GM23338 (cell line): ENCODE measurements around the gene AOC3. TPM values are rescaled to one million over a fixed set of nuclear protein-coding genes. Genes with fewer than 3 reads are reported as not detected.
A peak's percentile ranks its signal among the peaks of the same experiment; 100 is the strongest.

Experiments
- ATAC-seq: fragments of 200-7000 bp; cut with Tn5 transposase; 3 replicates; pipeline ENCODE4 v1.9.1; 2020
- DNase-seq: peaks from one replicate; pipeline ENCODE4 v3.0.0-alpha.2; 2015; ENCODE audit warnings: low spot score
- H2AFZ ChIP-seq: fragments of 200-600 bp; sonication (generic); 2 replicates; pipeline ENCODE4 v1.8.0; 2016; ENCODE audit warnings: antibody characterized with exemption, mild to moderate bottlenecking, moderate library complexity
- H3F3A ChIP-seq: fragments of 200-600 bp; sonication (generic); replicated peaks from 2 replicates; pipeline ENCODE4 v1.8.0; 2017; ENCODE audit warnings: antibody characterized with exemption, mixed run types, low read depth
- H3K27ac ChIP-seq: fragments of 200-600 bp; sonication (generic); 2 replicates; pipeline ENCODE4 v1.6.1; 2016; ENCODE audit warnings: low read depth
- H3K27me3 ChIP-seq: fragments of 200-600 bp; sonication (generic); 2 replicates; pipeline ENCODE4 v1.8.0; 2016; ENCODE audit warnings: mild to moderate bottlenecking, mixed run types, moderate library complexity; ENCODE audit not compliant: insufficient read depth
- H3K36me3 ChIP-seq: fragments of 200-600 bp; sonication (generic); 2 replicates; pipeline ENCODE4 v1.8.0; 2016; ENCODE audit warnings: mild to moderate bottlenecking; ENCODE audit not compliant: insufficient read depth
- H3K4me1 ChIP-seq: fragments of 200-600 bp; sonication (generic); 2 replicates; pipeline ENCODE4 v1.8.0; 2016; ENCODE audit warnings: mild to moderate bottlenecking, moderate library complexity; ENCODE audit not compliant: insufficient read depth
- H3K4me2 ChIP-seq: fragments of 200-600 bp; sonication (generic); 2 replicates; pipeline ENCODE4 v1.7.1; 2017; ENCODE audit warnings: mixed run types
- H3K4me3 ChIP-seq: fragments of 200-600 bp; sonication (generic); 2 replicates; pipeline ENCODE4 v1.6.1; 2016; ENCODE audit warnings: mixed run types
- H3K79me2 ChIP-seq: fragments of 200-600 bp; sonication (generic); replicated peaks from 2 replicates; pipeline ENCODE4 v1.8.0; 2017; ENCODE audit warnings: mild to moderate bottlenecking; ENCODE audit not compliant: insufficient read depth
- H3K9me2 ChIP-seq: fragments of 200-600 bp; sonication (generic); 2 replicates; pipeline ENCODE4 v1.8.0; 2017; ENCODE audit not compliant: insufficient read depth
- H4K20me1 ChIP-seq: fragments of 200-600 bp; sonication (generic); replicated peaks from 2 replicates; pipeline ENCODE4 v1.8.0; 2017; ENCODE audit warnings: mild to moderate bottlenecking; ENCODE audit not compliant: insufficient read depth
- H3K27ac Mint-ChIP-seq: 2 replicates; pipeline ENCODE4 v1.8.0; 2020; ENCODE audit warnings: inconsistent platforms, mild to moderate bottlenecking, moderate library complexity, mixed read lengths
- H3K27me3 Mint-ChIP-seq: 3 replicates; pipeline ENCODE4 v1.8.0; 2022; ENCODE audit warnings: low read depth, mild to moderate bottlenecking, moderate library complexity, mixed read lengths, inconsistent platforms; ENCODE audit not compliant: insufficient read depth, poor library complexity
- H3K36me3 Mint-ChIP-seq: 3 replicates; pipeline ENCODE4 v1.8.0; 2021; ENCODE audit warnings: low read depth, mild to moderate bottlenecking, inconsistent platforms, moderate library complexity, mixed read lengths
- H3K4me1 Mint-ChIP-seq: 3 replicates; pipeline ENCODE4 v1.8.0; 2020; ENCODE audit warnings: mild to moderate bottlenecking, inconsistent platforms, mixed read lengths
- H3K4me3 Mint-ChIP-seq: 3 replicates; pipeline ENCODE4 v1.8.0; 2021; ENCODE audit warnings: moderate library complexity, mild to moderate bottlenecking, inconsistent platforms, mixed read lengths
- H3K9me3 Mint-ChIP-seq: 3 replicates; pipeline ENCODE4 v1.8.0; 2020; ENCODE audit warnings: moderate library complexity, mild to moderate bottlenecking, inconsistent platforms, mixed read lengths
- CTCF ChIP-seq, 2 experiments: fragments of 200-600 bp in 1 of 2; sonication (generic) in 1 of 2; conservative IDR thresholded peaks; 2 replicates each; pipeline versions ENCODE4 v1.5.1 to v1.6.1; 2016 to 2017; ENCODE audit warnings: antibody characterized with exemption in 2 of 2, low read depth in 2 of 2, mild to moderate bottlenecking in 2 of 2, moderate library complexity in 1 of 2
- EZH2phosphoT487 ChIP-seq: fragments of 200-600 bp; sonication (generic); IDR thresholded peaks from one replicate; pipeline ENCODE4 v1.8.1; 2018; ENCODE audit warnings: antibody characterized with exemption; ENCODE audit not compliant: unreplicated experiment
- JUNB ChIP-seq: IDR thresholded peaks from one replicate; pipeline ENCODE4 v1.6.1; 2016; ENCODE audit warnings: antibody characterized with exemption; ENCODE audit not compliant: unreplicated experiment
- NANOG ChIP-seq: IDR thresholded peaks from 2 replicates; pipeline ENCODE4 v1.6.1; 2016; ENCODE audit warnings: antibody characterized with exemption, borderline replicate concordance
- POLR2AphosphoS5 ChIP-seq: IDR thresholded peaks from 2 replicates; pipeline ENCODE4 v1.6.1; 2016; ENCODE audit warnings: antibody characterized with exemption, low read depth
- STAT1 ChIP-seq: IDR thresholded peaks from one replicate; pipeline ENCODE4 v1.6.1; 2016; ENCODE audit warnings: antibody characterized with exemption; ENCODE audit not compliant: unreplicated experiment
- ZNF331 ChIP-seq: fragments of 250-450 bp; sonication (Bioruptor Pico); IDR thresholded peaks from 2 replicates; pipeline ENCODE4 v1.5.0; 2020; ENCODE audit warnings: low read depth, mild to moderate bottlenecking, moderate library complexity
- ZNF462 ChIP-seq: fragments of 250-450 bp; sonication (Bioruptor Pico); IDR thresholded peaks from 2 replicates; pipeline ENCODE4 v1.5.0; 2020; ENCODE audit warnings: mild to moderate bottlenecking, moderate library complexity
- polyA plus RNA-seq: library from polyadenylated mRNA; unstranded; fragments of >200 nt; fragmentation: Nextera tagmentation; extraction: Ambion mirVana; gene quantifications from 2 replicates; pipeline ENCODE4 v1.2.1, GENCODE V29; 2016
- total RNA-seq: library from RNA; depleted of rRNA; stranded (reverse); fragments of >200 nt; shearing (Covaris generic); gene quantifications from 2 replicates; pipeline ENCODE4 v1.2.3, GENCODE V29; 2014

AOC3 gene
- total and polyA plus RNA-seq, 2 experiments from 2014 or later, result 1.4 to 1.7 TPM

- H3K36me3 Mint-ChIP-seq, result no peaks in the 10 kb centered on the region
- no peak for TF ChIP-seq ZNF331
- TF ChIP-seq NANOG, result no peak
- no peak for TF ChIP-seq JUNB
- TF ChIP-seq STAT1, result no peak
- TF ChIP-seq ZNF462, result no peak
- Histone ChIP-seq H3K27ac (no peak overlapping the region), H2AFZ (no peak overlapping the region; the same call in 1 of the 2 replicates), H3K4me3 (no peak overlapping the region), H3K27me3 (no peaks in the 10 kb centered on the region), H3F3A (no peaks in the 10 kb centered on the region), H3K79me2 (no peaks in the 10 kb centered on the region), H3K9me2 (no peaks in the 10 kb centered on the region), H4K20me1 (no peaks in the 10 kb centered on the region), H3K4me1 (peaks cover 6% of the 10 kb centered on the region; the same call in 1 of the 2 replicates), H3K4me2 (no peak overlapping the region), H3K36me3 (no peaks in the 10 kb centered on the region)
- H3K4me1 Mint-ChIP-seq, result 0 out of 3 replicates have a peak, but pooled peaks cover 5% of the 10 kb centered on the region
- no peak overlapping the region for H3K4me3 Mint-ChIP-seq
- no peaks in the 10 kb centered on the region for H3K9me3 Mint-ChIP-seq
- H3K27me3 Mint-ChIP-seq, result peaks cover 1% of the 10 kb centered on the region
- DNase-seq (no peak), ATAC-seq (no peak)
- no peak overlapping the region for H3K27ac Mint-ChIP-seq
Measured at GRCh38 chr17:42904110-42904469, 53.1 kb downstream of the AOC3 start.

- no peak overlapping the region for H3K4me3 Mint-ChIP-seq
- no peaks in the 10 kb centered on the region for H3K36me3 Mint-ChIP-seq
- TF ChIP-seq POLR2AphosphoS5 (no peak), EZH2phosphoT487 (no peak), CTCF (conservative IDR thresholded peaks at IDR 0.05; ENCODE audit: low read depth in 2 of 2) (no peak), JUNB (no peak)
- H3K4me1 ChIP-seq, result peaks cover 6% of the 10 kb centered on the region; the same call in 1 of the 2 replicates
- H2AFZ ChIP-seq, result peak overlapping the region; percentile 32; the same call in 1 of the 2 replicates
- H4K20me1 ChIP-seq, result no peaks in the 10 kb centered on the region
- H3K27me3 Mint-ChIP-seq, result peaks cover 1% of the 10 kb centered on the region
- no peaks in the 10 kb centered on the region for H3K36me3 ChIP-seq
- H3K79me2 ChIP-seq, result no peaks in the 10 kb centered on the region
- H3K4me3 ChIP-seq, result no peak overlapping the region
- ATAC-seq (no peak), DNase-seq (no peak)
- H3K9me2 ChIP-seq, result no peaks in the 10 kb centered on the region
- no peak overlapping the region for H3K27ac Mint-ChIP-seq
- H3K27ac ChIP-seq, result no peak overlapping the region
- H3K27me3 ChIP-seq, result no peaks in the 10 kb centered on the region
- H3K4me1 Mint-ChIP-seq, result 0 out of 3 replicates have a peak, but pooled peaks cover 8% of the 10 kb centered on the region
- no peaks in the 10 kb centered on the region for H3F3A ChIP-seq
- no peaks in the 10 kb centered on the region for H3K9me3 Mint-ChIP-seq
- H3K4me2 ChIP-seq, result no peak overlapping the region
Measured at GRCh38 chr17:42906772-42907446, 55.9 kb downstream of the AOC3 start.
